DMS79 treated with DMSO at 0.1 percent for 48 hours (cell line): ENCODE measurements around the gene IRX2.

Source experiments
- DNase-seq: peaks from one replicate; lab custom pipeline; 2025; lab: John Stamatoyannopoulos, UW

The IRX2 gene

DNA sequence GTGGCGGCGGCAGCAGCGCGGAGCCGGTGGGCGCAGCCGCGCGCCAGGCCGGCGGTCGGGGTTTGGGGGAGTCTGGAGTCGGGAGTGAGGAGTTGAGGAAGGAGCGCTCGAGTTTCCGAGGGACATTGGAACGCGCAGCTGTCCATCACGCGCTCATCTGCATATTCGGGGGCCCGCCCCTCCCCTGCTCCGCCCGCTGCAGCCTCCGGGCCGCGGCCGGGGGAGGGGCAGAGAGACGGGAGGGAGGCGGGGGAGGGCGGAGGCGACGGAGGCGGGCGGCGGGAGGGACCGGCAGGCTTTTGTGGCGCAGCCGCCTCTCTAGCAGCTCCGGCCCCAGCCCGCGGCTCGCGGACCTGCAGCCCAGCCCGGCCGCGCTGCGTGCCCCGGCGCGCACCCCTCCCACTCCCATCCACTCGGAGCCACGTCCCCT lies at the start of gene IRX2:
Gene IRX2 (minus strand): TSS at position 86 of the 430 bp plus-strand sequence. CDS start 264 bp downstream, outside the sequence.
- DNase-seq: peak; percentile 89

DNA sequence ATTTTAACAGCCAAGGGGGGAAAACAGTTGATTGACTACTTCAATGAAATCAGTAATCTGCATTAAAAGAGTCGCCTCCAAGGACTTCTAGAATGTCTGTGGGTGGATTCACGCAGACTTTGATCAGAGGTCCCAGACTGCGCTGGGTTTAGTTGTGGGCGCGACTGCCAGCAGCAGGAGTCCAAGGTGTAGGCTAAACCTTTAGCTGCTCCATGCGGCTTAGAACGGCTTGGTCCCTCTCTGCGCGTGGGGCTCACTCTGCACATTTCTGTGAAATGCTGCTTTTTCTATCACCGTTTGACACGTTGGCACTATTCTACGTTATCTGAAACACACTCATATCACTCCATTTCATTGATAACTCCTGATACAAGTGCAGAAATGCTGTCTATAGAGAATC lies 48.6 kb upstream of the IRX2 start:
- DNase-seq: no peak

DNA sequence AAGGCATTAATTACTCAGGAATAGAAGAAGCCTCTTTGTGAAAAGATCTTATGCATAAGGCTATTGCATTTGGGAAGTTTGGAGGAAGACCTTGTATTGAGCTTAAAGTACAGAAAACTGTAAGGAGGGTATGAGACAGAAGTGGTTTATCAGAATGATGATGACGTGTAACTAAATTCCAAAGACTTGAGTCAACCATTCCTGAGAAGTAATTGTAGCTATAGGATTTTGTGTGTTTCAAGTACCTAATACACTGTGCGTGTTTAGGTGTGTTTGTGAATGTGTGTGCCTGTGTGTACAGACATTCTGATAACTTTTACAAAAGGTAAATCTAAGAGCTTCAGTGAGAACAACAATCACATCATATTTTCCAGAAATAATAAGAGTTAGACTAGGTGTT lies 46.5 kb upstream of the IRX2 start:
- DNase-seq: no peak

DNA sequence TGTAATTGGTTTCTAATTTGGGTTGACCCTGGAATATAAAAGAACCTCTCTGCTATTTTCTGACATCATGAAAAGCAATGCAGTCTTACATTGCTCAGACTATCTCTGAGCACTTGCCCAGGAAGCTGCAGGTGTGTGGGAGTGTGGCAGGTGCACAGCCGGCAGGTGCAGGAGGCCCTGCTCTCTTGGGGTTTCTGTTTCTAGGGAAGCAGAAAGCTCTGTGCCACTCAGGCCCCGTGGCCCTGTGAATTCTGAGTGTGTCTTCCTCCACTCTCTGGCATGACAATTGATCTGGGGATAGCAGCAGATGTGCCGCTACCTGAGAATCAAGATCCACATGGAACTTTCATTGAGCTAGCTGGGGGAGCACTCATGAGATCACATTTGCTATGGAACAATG lies 45.7 kb upstream of the IRX2 start:
- peak; percentile 45 for DNase-seq

DNA sequence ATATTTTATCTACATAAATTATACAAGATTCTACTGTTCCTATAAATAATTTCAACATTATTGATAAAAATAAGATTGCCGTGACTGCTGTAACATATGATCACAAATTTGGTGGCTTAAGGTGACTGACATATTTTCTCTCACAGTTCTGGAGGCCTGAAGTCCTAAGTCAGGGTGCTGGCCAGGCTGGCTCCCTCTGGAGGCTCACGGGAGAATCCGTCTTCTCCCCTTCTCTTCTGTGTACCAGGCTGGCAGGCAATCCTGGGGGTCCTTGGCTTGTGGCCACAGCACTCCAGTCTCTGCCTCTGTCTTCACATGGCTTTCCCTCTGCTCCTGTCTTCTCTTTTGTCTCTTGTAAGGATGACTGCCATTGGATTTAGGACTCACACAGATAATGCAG lies 31.7 kb upstream of the IRX2 start:
- DNase-seq: no peak

DNA sequence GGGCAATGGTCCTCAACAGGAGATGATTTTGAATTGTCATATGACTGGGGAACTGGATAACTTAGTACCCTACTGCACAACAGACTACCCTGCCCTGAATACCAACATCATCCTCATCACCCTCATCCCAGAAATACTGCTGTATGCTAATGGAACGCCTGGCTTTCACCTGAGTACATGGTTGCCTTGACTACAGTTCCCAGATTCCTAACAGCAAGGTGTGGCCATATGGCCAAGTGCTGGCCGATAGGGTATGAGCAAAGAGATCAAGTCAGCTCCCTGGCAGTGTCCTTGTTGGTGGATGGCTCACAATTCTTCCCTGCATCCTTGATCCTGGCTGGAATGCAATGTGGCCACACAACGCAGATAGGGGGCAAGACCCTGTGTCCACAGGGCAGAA lies 31.2 kb upstream of the IRX2 start:
- DNase-seq: no peak

DNA sequence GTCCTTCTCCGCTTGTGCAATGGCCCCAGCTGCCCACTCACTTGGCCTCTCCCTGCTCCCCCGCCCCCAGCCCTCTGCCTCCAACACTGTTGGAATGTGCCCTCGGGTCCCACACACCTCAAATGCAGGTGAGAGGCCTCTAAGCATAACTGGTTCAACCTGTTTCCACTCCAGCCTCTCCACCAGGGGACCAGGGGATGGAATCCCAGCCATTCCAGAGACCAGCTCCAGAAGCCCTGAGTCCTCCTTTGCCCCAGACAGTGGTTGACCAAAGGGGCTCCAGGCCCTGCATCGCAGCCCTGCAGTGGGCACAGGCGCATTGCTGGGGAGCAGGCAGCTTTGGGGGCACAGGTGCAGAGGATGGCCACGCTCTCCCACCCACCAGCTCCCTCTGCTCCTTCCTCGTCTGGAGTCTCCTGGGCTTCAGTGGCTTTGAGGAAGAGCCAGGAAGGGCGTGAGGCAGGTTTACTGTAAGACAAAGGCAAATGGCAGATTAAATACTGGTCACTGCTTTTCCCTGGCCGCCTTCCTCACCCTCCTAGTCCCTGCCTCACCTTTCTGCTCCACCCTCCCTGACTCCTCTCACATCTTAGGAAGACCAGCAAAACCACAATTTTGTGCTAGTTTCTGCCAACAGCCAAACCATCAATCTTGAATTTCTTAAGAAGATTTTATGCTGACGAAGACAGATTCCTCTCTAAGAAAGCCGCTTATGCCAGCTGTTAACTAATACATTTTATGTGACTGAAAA lies 29.1 kb upstream of the IRX2 start:
- DNase-seq: no peak

DNA sequence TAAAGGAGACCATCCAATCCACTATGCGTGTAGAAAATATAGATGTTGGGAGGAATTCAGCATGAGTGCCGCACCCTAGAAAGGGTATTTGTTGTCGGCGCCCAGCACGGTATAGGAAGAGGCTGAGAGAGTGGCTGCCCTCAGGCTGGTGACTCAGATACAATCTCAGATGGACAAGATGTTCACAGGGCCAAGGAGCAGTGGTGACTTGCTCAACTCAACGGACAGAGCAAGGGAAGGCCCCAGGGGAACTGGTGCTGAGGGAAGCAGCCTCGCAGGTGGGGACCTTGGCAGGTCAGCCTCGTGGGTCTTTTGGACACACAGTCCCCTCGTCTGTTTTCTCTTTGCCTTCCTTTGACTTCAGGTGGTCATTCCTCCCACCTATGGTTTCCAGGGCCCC lies 28.0 kb upstream of the IRX2 start:
- no peak for DNase-seq

DNA sequence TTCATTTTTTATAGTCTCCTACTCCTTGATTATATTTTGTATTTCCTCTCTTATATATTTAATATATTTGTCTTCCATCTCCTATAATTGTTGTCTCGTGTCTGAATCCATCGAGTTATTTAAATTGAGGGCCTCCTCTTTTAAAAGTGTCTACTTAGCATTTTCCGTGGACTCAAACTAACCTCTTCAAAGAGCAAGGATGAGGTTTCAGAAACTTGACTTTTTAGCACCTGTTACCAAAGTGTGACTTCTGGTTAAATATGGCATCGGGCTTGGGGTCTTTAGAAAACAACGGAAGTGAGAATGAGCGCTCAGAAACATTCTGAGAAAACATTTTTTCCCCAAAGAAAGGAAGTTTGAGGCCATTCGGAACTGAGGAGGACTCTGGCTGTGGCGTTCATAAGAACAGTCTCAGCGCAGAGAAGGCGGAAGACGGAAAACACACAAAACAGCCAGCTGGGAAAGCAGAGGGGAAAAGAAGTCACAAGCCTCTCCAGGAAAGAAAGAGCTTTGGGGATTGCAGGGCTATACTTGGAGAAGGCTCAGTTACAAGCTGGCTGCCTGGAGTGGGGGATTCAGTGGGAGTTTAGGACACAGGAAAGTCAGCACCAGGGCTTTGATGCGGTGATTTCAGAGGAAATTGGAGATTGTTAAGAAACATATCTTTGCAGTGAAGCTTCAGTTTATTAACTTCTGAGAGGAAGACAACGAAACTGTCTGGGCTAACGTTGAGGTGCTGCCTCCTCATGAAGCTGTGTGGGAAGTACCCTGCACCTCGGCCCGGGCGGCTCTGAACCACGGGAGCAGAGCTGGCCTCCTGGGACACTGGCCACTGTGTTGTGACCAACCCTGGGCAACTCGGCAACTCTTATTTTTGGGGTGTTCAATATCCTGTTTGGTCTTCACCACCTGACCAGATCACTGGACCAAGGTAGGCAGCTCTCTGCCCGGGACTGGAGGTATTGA lies 25.1 kb upstream of the IRX2 start:
- DNase-seq: no peak

DNA sequence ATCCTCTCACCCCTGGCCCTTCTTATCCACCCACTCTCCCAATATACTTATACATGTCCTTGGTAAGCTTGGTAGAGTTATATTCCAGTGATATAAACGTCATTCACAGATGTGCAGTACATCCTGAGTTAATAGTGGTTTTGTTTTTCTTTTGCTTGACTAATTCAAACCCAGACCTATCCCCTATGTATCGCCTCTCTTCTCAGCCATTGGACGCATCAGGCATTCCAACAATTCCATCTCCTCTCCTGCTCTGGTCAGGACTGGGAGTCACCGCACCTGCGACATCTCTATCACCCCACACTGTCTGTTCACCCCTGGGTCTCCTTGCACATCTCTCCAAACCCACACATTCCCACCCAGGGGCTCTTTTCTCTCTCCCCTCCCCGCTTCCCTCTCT lies 21.9 kb upstream of the IRX2 start:
- DNase-seq: no peak

DNA sequence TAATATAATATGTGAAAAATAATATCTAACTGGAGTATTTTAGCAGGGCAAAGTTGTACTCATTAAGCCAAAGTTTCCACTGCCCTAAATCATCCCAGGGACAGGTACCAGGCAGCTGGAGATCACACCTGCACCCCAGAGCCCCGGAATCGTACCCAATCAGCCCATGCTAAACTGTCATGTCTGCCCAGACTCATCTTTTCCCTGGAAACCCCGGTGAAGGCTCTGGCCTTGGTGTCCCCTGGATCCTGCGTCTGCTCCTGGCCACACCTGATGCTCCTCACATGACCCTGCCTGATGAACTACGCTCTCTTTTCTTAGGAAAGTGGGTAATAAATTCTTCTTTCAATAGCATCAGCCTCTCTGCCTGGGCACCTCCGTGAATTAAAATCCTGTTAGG lies 15.6 kb upstream of the IRX2 start:
- DNase-seq: no peak

DNA sequence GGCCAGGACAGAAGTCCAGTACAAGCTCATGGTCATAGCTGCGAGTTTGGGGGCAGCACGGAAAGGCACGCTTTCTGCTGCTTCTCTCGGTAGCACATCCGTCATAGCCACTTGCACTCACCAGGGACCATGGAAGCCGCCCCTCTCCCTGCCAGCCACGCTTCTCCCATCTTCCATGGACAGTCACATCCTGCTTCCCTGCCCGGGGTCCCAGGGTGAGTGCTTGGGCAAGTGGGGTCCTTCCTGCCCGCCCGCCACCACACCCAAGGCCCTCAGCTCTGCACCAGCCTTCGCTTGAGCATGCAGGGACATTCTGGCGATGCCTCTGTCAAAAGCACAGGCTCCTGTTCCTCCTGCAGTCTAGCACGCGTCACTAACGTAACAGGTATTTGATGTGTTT lies 13.1 kb upstream of the IRX2 start:
- DNase-seq: no peak

DNA sequence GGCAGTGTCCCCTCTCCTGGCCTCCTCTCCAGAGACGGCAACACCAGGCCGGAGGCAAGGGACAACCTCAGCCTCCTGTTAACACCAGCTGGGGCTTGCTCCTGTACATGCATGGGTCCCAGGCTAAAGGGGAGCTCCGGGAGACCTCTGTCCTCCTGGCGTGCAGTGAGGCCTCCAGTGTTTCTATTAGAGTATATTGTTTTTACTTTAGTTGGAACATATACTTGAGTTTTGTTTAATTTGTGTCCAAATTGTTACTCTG lies 12.0 kb upstream of the IRX2 start:
- DNase-seq: no peak

DNA sequence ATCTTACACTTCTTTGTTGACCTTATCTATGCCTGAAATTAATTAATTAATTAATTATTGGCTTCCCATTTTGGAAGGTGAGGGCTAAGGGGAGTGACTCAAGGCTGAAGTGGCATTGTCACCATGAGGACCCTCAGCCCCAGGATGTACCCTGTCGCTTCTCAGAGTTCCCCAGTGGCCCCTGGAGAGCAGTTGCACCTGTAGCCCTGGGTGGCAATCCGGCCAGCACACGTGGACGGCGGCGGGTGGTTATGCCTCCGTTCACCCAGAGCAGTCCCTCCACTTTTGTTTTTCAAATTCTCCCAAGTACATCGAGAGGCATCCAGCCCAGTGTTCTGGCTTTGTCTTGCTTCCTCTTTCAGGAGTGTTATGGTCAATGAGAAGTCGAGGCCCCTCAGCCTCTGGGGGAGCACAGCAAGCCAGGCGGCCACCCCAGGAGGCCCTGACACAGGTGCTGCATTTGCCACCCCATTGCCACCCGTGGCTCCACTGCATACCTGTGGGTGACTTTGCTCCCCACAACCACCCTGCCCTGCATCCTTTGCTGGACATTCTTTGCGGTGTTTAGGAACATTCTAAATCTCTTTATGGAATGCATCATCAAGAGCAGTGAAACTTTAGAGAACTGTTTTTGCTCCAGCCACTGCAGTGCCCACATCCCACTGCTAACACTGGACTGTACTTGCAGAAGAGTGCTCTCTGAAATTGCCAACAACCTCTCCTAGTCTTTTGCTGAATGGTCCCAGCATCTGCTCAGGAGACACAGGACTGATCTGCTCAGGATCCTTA lies 11.5 kb upstream of the IRX2 start:
- no peak for DNase-seq

DNA sequence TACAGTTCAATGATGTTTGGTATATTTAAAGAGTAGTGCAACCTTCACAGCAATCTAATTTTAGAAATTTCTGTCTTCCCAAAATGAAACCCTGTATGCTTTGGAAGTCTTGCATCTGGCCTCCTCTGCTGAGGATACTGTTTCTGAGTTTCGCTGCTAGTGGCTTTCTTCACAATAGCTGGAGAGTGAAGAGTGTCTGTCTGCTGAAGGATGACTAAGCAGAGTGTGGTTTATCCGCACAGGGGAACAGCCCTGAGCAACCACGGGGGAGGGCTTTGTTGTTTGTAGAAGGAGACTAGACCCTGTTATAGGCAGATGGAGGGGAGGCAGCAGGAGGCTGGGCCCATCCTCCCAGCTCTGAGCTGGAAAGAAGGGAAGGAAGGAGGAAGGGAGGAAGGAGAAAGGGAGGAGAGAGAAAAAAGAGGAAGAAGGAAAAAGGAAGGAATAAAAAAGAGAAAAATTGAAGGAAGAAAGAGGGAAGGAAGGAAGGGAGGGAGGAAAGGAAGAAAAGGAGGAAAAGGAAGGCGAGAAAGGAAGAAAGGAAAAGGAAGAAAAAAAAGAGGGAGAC lies 10.5 kb upstream of the IRX2 start:
- no peak for DNase-seq

DNA sequence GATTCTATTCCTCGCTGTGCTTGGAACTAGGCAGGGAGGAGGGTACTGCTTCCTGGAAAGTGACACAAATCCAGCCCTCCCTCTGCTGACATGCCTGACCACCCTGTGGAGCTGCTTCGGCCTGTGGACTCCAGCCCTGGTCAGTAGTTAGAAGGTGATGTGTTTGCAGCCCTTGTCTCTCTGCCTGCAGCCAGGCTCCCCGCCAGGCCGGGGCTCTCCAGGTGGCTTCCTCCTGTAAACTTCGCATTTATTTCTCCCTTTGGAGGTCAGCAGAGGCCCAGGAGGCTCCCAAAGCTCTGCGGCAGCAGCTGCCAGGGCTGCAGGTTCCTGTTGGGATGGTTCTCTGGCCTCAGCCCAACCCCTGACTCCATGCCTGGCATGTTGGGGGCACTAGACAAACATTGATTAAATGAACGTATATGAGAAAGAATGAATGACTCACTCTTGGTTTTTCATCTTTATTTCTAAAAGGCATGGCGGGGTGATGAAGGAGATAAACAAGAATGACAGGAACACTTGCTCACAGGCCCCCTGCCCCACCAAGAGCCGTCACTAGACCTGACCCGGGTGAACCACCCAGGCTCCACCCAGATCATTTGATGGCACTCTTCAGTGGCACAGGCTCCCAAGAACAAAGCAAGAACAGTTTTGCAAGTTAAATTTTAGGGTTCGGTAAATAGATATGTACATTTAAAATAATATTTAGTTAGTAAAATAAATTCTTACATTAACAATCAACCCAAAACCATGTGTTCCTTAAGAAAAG lies 8.4 kb upstream of the IRX2 start:
- no peak for DNase-seq

DNA sequence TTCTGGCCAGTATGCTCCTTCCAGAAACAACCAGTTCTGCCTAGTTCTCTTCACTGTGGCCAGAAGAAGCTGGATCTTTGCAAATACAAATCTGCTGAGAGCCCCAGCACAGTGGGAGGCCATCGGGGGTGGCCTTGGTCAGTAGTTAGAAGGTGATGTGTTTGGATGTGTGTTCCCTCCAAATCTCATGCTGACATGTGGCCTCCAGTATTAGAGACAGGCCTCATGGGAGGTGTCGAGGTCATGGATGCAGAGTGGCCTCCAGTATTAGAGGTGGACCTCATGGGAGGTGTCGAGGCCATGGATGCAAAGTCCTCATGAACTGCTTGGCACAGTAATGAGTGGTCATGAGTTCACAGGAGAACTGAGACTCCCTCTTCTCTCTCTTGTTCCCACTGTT lies 7.6 kb upstream of the IRX2 start:
- DNase-seq: no peak

DNA sequence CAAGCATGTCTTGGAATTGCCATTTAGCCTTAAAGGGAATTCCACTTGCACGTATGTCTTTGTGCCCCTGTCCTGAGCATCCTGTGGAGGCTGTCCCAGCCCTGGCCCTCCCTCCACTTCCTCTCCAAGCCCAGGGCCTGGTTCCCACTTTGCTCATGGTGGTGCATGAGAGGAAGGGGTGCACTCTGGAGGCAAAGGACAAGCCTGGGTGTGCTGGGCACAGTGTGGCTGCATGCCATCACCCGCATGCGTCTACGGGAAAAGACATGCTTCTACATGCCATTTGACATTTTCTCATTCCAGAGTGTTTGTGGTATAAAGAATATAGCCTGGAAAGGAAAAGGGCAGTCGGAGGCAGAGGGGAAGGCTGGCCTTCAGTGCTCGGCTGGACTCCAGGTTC lies 7.2 kb upstream of the IRX2 start:
- DNase-seq: no peak

DNA sequence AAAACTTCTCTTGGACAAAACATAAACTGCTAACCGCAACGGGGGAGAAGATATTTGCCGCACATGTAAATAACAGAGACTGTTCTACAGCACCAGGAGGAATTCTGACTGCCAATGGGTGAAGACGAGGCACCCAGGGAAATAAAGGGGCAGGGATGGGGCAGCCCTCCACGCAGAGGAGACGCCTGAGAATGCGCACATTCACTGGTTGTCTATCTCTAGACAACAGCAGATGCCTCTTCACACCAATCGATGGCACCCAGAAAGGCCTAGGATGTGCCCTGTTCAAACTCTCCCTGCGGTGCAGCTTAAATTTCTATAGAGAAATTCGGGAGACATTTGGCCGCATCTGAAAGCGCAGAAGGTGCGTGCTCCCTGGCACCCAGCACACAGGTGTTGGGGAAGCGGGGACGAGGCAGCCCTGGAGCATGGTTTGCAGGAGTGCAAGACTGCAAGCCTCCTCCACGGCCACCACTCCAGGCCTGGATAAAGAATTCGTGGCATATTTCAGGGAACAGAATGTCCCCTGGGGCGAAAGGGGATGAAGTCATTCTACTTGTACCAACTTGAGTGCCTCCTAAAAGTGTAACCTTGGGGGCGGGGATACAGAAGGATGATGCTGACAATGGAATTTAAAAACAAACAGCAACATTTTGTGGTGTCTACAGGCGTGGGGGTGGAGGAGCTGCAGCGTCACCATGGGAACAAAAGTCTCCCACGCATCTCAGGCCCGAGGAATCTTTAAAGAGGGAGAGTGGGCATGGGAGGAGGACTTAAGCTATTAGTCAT lies 6.3 kb upstream of the IRX2 start:
- DNase-seq: no peak

DNA sequence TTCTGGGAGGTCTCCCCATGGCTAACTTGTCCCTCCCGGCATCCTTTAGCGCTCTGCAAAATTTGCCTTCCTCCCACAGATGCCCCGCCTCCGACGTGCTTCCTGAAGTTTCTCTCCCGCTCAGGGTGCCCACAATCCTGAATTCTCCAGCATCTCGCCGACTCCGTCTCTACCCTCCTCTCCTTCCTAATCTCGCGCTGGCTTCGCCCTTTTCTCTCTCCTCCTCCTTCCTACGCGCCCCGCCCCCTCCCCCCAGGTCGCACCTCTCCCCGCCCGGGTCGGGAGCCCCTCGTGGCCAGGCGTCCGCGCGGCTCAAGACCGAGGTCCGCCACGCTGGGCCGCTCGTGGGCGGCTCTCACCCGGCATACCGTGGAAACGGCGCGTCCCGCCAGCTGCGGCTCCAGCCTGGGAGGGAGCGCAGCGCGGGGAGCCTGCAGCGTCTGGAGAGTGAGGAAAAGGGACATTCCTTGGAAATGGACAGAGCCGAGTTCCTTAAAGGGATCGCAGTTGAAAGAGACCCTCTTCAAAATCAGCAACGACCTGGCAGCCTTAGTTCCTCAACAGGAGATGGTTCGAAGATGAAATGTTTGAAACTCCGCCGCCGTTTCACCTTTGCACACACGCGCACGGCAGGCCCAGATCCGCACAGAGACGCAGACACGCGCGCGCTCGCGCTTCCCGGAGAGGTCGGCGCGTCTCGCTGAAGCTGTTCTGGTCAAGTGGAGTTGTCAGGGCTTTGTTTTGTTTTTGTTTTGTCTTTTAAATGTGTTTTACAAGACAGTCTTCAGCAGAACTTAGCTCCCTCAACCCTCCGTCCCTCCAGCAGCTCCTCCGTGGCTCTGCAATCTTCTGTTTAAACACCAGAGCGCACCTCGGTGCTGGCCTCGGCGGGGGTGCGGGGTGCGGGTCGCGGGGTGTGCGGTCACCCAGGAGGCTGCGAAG lies 5.0 kb upstream of the IRX2 start:
- DNase-seq: no peak
